Measurements from ENCODE around the gene MAGEA8.
"Not testable (repeated sequence)": the region's sequence is repeated elsewhere in the genome, so short reads cannot be mapped to it uniquely, and the experiment has no call there.

The MAGEA8 gene

DNA sequence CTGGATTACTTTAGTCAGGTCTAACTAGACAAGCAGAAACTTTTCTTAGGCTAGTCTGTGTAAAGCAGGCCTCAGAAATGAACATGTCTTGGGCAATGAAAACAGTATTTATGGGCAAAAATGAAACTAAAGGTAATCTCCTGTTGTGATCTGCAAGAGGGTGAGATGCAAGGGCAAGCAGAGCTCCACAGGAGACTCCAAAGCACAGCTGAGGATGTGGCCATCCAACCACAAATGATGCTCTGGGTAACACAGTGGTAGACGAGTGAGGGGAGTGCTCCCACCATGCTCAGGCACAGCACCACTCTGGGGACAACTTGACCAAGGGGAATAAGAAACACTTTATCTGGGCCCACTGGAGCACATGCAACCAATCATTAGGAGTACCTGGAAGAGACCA lies 47.7 kb downstream of the MAGEA8 start:
- H3K36me3 Mint-ChIP-seq (ENCODE audit: low read depth); H3K9me3 Mint-ChIP-seq; H3K27me3 Mint-ChIP-seq (ENCODE audit: low read depth, poor library complexity); H3K27ac Mint-ChIP-seq; H3K4me3 Mint-ChIP-seq; H3K4me1 Mint-ChIP-seq; DNase-seq: not testable (repeated sequence)

GRCh38 chrX:149929400-149929799 lies 48.4 kb downstream of the MAGEA8 start, which contains the start of gene HSFX4:
HSFX4 (plus strand) TSS chrX:149929573; CDS start chrX:149929645, 72 bp downstream.
- H3K9me3 Mint-ChIP-seq; H3K27me3 Mint-ChIP-seq (ENCODE audit: low read depth, poor library complexity); H3K27ac Mint-ChIP-seq; H3K4me1 Mint-ChIP-seq; H3K4me3 Mint-ChIP-seq; DNase-seq; H3K36me3 Mint-ChIP-seq (ENCODE audit: low read depth): not testable (repeated sequence)

DNA sequence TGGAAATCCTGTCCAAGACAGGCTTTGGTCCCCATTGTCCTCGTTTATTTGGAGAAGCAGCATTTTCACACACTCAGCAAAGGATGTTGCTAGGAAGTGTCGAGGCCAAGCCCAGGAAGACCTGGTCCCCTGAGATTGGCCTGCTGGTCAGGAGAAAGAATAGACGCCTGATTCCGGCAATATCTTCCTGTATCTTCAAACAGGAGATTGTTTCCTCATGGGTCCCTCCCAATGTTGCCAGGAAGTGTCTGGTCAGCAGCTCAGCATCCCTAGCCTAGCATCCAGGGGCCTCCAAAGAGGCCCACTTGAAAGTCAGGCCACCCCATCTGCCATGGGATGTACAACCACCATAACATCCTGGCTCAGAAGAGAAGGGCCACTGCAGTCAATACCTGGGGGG lies 50.4 kb downstream of the MAGEA8 start:
- H3K4me3 Mint-ChIP-seq; H3K4me1 Mint-ChIP-seq; H3K36me3 Mint-ChIP-seq (ENCODE audit: low read depth); DNase-seq; H3K27ac Mint-ChIP-seq; H3K27me3 Mint-ChIP-seq (ENCODE audit: low read depth, poor library complexity); H3K9me3 Mint-ChIP-seq: not testable (repeated sequence)

- H3K36me3 Mint-ChIP-seq (ENCODE audit: low read depth); H3K4me1 Mint-ChIP-seq; H3K9me3 Mint-ChIP-seq; H3K27ac Mint-ChIP-seq; H3K27me3 Mint-ChIP-seq (ENCODE audit: low read depth, poor library complexity); H3K4me3 Mint-ChIP-seq; DNase-seq: not testable (repeated sequence)
Observed at GRCh38 chrX:149932150-149932549, 51.2 kb downstream of the MAGEA8 start.

DNA sequence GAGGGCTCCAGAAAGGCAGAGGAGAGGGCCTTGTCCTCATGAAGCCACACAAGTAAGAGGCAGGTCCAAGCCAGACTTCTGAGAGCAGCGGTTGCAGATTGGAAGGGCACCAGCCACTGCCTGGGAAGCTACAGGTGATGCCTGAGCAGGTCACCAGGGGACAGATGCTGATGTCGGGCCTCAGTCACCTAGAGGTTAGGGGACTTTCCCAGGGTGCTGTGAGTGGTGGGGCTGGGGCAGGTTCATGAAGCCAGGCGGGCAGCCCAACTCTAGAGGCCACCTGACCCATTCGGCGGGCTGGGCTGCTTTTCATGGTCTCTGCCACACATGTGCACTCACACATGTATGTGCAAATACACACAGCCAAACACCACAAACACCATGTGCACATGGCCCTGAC lies 52.0 kb downstream of the MAGEA8 start:
- peaks cover 15% of the 10 kb centered on the region for H3K9me3 Mint-ChIP-seq
- not testable (repeated sequence) for H3K4me3 Mint-ChIP-seq; H3K27ac Mint-ChIP-seq; H3K27me3 Mint-ChIP-seq (ENCODE audit: low read depth, poor library complexity); DNase-seq; H3K36me3 Mint-ChIP-seq (ENCODE audit: low read depth); H3K4me1 Mint-ChIP-seq

DNA sequence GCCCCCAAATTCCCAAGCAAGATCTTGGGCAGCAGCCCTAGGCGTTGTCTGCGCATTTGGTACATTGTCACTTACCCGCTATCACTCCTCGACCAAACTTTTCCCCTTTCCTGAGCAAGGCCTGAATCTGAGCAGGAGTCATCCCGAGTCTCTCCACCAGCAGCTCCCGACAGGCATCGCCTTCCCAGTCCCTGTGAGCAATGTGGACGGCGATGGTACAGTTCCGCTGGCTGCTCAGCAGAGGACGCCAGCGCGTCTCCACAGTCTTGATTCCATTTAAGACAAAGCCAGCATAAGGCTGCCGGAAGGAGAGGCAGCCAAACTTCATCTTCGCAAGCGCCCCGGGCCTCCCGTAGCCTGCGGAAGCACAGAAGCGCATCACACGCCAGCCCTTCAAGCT lies 52.6 kb downstream of the MAGEA8 start:
- H3K36me3 Mint-ChIP-seq (ENCODE audit: low read depth); H3K27ac Mint-ChIP-seq; H3K4me1 Mint-ChIP-seq; H3K4me3 Mint-ChIP-seq; DNase-seq; H3K27me3 Mint-ChIP-seq (ENCODE audit: low read depth, poor library complexity): not testable (repeated sequence)
- H3K9me3 Mint-ChIP-seq: peaks cover 18% of the 10 kb centered on the region
